HG03196 (cell line): Measurements from ENCODE around the gene SDK1.

Source experiments
- ATAC-seq: cut with Tn5 transposase; IDR thresholded peaks from one replicate; pipeline ENCODE4 v1.9.1; 2021; ENCODE audit not compliant: unreplicated experiment

The SDK1 gene

GRCh38 chr7:4166340-4166739 is 865.3 kb downstream of the SDK1 start:
- ATAC-seq = no peak

DNA sequence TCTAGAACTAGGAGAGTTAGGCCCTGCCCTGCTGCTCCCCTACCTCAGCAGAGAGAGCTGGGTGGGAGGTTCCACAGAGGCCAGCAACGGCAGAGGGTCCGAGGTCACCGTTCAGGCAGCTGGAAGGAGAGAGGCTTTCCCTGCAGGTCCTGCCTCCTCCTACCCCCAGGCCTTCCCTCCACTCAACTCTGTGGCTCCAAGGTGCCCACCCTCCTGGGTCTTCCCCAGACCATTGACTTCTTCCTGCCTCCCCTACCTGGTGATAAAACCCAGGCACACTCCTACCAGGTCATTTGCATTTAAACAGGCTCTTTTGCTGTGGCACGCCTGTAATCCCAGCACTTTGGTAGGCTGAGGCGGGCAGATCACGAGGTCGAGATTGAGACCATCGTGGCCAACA is 865.8 kb downstream of the SDK1 start:
- ATAC-seq = no peak

GRCh38 chr7:4167385-4167910 is 866.4 kb downstream of the SDK1 start:
- no peak for ATAC-seq

GRCh38 chr7:4168041-4168440 is 867.0 kb downstream of the SDK1 start:
- no peak for ATAC-seq

- no peak for ATAC-seq
Measured at GRCh38 chr7:4168541-4168940, 867.5 kb downstream of the SDK1 start.

- no peak for ATAC-seq
Measured at GRCh38 chr7:4169455-4169854, 868.4 kb downstream of the SDK1 start.

DNA sequence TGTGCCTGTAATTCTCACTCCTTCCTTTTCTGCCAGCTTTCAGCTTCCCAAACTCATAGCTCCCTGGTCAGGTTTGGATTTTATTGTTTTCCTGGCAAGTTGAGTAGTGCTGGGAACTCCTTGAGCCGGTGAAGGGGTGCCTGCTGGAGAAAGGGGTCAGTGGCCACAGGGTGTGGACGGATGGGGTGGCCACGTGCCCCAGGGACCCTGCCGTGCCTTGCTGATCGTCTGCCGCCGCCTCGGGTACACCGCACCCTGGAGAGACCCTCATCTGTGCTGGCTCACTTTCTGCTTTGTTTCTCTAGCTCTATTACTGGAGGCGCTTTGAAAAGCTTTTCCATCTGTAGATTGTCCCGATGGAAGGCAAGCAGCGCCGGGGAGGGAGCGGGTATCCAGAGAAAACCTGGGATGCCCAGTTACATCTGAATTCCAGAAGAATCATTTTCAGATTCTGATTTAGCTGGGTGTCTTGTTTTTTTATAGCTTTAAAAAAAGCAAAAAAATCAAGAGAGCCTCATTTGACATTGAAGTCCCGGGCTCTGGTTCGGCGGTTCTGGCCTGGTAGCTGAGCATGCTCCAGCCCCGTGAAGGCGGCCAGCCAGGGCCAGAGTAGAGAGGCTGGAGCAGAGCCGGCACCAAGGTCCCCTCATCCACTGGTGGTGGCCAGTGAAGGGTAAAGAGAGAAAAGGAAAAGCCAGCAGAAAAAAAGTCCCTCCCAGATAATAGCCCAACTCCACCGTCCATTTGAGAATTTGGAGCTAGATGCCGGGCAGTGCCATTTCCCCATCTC is 870.1 kb downstream of the SDK1 start:
- no peak for ATAC-seq

DNA sequence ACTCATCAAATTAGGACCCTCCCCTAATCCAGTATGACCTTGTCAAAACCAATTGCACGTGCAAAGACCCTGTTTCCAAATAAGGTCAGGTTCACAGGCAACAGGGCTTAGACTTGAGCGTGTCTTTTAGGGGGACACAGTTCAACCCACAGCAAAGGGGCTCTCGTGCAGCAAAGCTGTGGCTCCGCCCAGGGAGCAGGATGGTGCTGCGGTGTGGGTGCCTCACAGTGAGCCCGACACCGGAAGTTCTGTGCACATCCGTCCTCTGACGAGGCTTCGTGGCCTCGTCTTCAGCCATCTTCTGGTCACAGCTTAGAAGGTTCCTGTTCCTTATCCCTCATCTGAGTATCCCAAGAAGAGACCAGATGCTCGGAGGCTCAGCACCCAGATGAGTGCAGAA is 871.8 kb downstream of the SDK1 start:
- no peak for ATAC-seq

GRCh38 chr7:4173615-4174014 is 872.6 kb downstream of the SDK1 start:
- no peak for ATAC-seq

- no peak for ATAC-seq
Measured at GRCh38 chr7:4174016-4174415, 873.0 kb downstream of the SDK1 start.

DNA sequence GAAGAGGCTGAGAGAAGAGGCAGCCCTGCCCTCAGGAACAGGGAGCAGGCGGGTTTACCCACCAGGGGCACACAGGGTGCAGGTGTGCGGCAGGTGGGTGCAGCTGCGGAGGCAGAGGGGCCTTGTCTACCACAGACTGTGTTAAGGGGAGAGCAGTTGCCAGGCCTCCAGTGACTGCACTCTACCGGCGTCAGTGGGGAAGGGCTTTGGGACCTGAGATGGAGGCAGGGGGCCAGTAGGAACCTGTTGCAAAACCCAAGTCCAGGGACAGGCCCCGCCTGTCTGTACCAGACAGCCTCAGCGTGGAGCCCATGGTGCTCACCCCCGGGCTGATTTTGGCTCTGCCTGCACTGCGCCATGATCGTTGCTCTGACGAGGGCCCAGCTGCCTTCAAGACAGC is 873.4 kb downstream of the SDK1 start:
- ATAC-seq = no peak

- ATAC-seq = no peak
Measured at GRCh38 chr7:4174884-4175283, 873.8 kb downstream of the SDK1 start.

- ATAC-seq = no peak
Measured at GRCh38 chr7:4175346-4175973, 874.4 kb downstream of the SDK1 start.

GRCh38 chr7:4177001-4177400 is 875.9 kb downstream of the SDK1 start:
- no peak for ATAC-seq

DNA sequence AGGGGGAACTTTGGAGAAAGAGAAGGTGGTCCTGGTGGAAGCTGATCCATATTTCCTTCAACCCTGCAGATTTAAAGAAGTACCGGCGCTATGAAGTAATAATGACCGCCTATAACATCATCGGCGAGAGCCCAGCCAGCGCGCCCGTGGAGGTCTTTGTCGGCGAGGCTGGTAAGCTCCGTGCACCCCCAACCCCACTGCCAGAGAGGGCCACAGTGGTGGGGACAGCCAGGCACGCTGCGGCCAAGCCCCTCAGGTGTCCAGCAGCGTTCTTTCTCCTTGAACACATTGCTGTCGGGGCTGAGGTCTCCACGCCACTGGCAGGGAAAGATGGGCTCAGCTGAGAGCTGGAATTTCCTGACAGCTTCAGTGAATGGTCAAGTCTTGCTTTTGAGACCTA is 877.4 kb downstream of the SDK1 start:
- no peak for ATAC-seq

- no peak for ATAC-seq
Measured at GRCh38 chr7:4178916-4179687, 878.0 kb downstream of the SDK1 start.

DNA sequence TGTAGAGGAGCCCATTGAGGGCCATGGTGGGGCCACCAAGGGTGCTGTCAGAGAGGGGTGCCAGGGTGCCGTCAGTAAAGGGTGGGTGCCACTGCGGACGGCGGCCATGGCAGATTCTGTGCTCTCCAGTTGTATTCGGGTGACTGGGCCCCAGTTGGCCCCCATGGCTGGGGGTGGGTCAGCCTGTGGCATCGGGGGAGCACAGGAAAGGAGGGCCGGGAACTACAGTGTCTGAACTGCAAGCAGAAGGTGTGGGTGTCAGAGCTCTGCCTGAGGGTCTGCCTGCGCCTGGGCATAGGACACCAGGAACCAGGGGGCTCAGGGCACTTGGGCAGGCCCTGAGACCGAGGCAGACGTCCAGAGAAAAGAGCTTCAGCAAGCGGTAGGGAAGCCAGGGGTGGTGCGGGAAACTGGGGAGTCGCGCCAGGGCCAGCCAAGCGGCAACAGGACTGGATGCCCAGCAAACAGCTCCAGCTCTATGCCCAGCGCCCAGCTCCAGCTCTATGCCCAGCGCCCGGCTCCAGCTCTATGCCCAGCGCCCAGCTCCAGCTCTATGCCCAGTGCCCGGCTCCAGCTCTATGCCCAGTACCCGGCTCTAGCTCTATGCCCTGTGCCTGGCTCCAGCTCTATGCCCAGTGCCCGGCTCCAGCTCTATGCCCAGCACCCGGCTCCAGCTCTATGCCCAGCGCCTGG is 878.8 kb downstream of the SDK1 start:
- no peak for ATAC-seq

DNA sequence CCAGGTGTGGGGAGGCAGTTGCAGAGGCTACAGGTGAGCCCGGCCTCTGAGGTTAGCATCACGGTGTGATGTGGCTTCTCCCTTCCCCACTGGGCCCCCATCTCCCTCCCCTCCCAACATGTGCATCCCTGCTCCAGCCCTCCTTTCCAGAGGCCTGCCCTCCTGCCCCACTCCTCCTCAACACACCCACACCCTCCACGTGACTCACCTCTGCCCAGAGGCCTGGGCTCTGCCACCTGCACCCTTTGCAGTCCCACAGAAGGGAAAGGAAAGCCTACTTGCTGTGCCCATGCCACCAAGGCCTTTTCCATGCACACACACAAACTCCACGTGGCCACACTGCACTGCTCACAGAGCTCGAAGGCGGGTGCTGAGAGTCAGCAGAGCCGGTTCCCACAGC is 880.4 kb downstream of the SDK1 start:
- no peak for ATAC-seq

DNA sequence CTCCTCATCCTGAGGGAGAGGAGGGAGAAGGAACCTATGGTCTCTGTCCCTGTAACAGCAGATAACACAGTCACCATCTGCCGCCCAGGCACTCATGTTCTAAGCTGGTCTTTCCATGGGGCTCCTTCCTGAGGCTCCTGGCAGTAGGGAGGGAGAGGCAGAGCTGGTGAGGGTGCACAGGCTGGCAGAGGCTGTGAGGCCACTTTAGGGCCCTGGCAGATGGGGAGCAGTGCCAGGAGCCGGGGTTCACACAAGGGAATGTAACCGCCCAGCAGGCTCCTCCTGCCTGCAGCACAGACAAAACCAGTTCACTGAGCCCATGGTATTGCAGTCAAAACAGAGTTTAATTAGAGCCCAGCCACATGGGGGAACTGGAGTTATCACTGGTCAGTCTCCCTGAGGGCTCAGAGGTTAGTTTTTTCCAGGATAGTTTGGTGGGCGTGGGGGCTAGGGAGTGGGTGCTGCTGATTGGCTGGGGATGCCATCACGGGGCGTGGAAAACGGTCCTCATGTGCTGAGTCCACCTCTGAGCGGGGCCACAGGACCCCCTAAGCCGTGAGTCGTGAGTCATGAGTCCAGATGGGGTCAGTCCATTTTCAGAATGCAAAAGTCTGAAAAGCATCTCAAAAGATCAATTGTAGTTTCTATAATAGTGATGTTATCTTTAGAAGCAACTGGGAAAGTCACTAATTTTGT is 881.7 kb downstream of the SDK1 start:
- ATAC-seq = no peak

DNA sequence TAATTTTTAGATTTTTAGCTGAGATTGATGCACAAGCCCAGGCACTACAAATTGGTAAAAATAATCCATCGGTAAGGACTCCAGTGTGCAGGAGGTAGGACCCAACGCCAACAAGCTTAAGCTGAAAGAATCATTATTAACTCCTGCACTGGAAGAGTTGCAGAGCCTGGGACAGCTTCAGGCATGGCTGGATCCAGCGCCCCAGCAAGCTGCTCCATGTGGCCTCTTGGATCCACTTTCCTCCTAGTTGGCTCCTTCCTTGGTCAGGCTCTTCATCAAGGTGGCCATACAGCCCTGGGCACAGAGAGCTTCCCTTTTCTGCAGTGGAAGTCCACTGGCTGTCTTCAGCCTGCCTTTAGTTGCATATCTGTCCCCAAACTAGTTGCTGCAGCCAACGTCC is 883.6 kb downstream of the SDK1 start:
- no peak for ATAC-seq

GRCh38 chr7:4185136-4185535 is 884.1 kb downstream of the SDK1 start:
- ATAC-seq = no peak
